Neural progenitor cell (in vitro differentiated cells): ENCODE measurements around the gene ABHD14A.

ENCODE experiments used
- CTCF ChIP-seq: fragments of 200-600 bp; sonication (generic); IDR thresholded peaks from 2 replicates; pipeline ENCODE4 v1.5.1; 2017; ENCODE audit warnings: antibody characterized with exemption, mild to moderate bottlenecking
- EZH2 ChIP-seq: fragments of 200-600 bp; sonication (generic); IDR thresholded peaks from 2 replicates; pipeline ENCODE4 v1.6.1; 2017; ENCODE audit warnings: antibody characterized with exemption, mild to moderate bottlenecking, moderate library complexity
- EZH2phosphoT487 ChIP-seq: fragments of 200-600 bp; sonication (generic); IDR thresholded peaks from 2 replicates; pipeline ENCODE4 v1.6.1; 2017; ENCODE audit warnings: antibody characterized with exemption

GRCh38 chr3:52017586-52017985 lies 42.7 kb downstream of the ABHD14A start:
- no peak for TF ChIP-seq EZH2
- no peak for TF ChIP-seq CTCF
- no peak for TF ChIP-seq EZH2phosphoT487
